Upper lobe of left lung (tissue), 6 donors: ENCODE measurements around the gene EIF3M. TPM values are rescaled to one million over a fixed set of nuclear protein-coding genes. Genes with fewer than 3 reads are reported as not detected.
A peak's percentile ranks its signal among the peaks of the same experiment; 100 is the strongest.

Experiments used
- ATAC-seq, 2 donors: fragments of 200-7000 bp; cut with Tn5 transposase; one replicate each; pipeline ENCODE4 v1.9.1; 2022; ENCODE audit warnings: mild to moderate bottlenecking in 2 of 2, moderate library complexity in 2 of 2; ENCODE audit not compliant: low FRiP score in 2 of 2
- DNase-seq, 2 donors: peaks; one replicate each; pipeline ENCODE4 v3.0.0-alpha.2; 2019 to 2020
- H3K27ac ChIP-seq, 4 donors: fragments of 200-600 bp; sonication (generic); one replicate each; pipeline ENCODE4 v1.5.1; 2016 to 2019
- H3K27me3 ChIP-seq, 4 donors: fragments of 200-600 bp; sonication (generic); one replicate each; pipeline ENCODE4 v1.5.1; 2017 to 2019
- H3K36me3 ChIP-seq, 4 donors: fragments of 200-600 bp; sonication (generic); one replicate each; pipeline ENCODE4 v1.5.1; 2016 to 2019
- H3K4me1 ChIP-seq, 4 donors: fragments of 200-600 bp; sonication (generic); one replicate each; pipeline ENCODE4 v1.5.1; 2018 to 2019
- H3K4me3 ChIP-seq, 4 donors: fragments of 200-600 bp; sonication (generic); one replicate each; pipeline ENCODE4 v1.5.1; 2017 to 2019; ENCODE audit warnings: mild to moderate bottlenecking in 2 of 4, moderate library complexity in 1 of 4
- H3K9me3 ChIP-seq, 4 donors: fragments of 200-600 bp; sonication (generic); one replicate each; pipeline ENCODE4 v1.5.1; 2018 to 2019
- EP300 ChIP-seq, 4 donors: sonication (generic); formaldehyde crosslinking; IDR thresholded peaks; one replicate each; pipeline ENCODE4 v1.5.1; 2017; ENCODE audit warnings: antibody characterized with exemption in 4 of 4, control low read depth in 2 of 4
- POLR2A ChIP-seq, 4 donors: fragments of 450-650 bp; IDR thresholded peaks; one replicate each; pipeline ENCODE4 v1.5.1; 2016 to 2017; ENCODE audit warnings: antibody characterized with exemption in 4 of 4, mild to moderate bottlenecking in 2 of 4
- POLR2AphosphoS5 ChIP-seq, 2 donors: sonication (generic); formaldehyde crosslinking; IDR thresholded peaks; one replicate each; pipeline ENCODE4 v1.5.1; 2017; ENCODE audit warnings: antibody characterized with exemption in 2 of 2
- WGBS, 2 donors: methylation state at CpG; one replicate each; pipeline ENCODE4 v1.1.5; 2017 to 2018; 5-methylcytosine and 5-hydroxymethylcytosine counted together
- total RNA-seq, 6 donors: library from RNA; depleted of rRNA in 4 of 6; stranded (reverse); fragments of >200 nt in 4 of 6; gene quantifications; one replicate each; pipeline versions ENCODE4 v1.1.0 to v1.2.1, GENCODE V29; 2016 to 2021
- TF ChIP-seq, protein P1 (sequence below), 6 experiments: fragments of 450-650 bp in 4 of 6; fragments of 200-600 bp in 2 of 6; sonication (generic) in 2 of 6; IDR thresholded peaks; one replicate each; pipeline ENCODE4 v1.5.1; 2016 to 2019; ENCODE audit warnings: antibody characterized with exemption in 6 of 6
- donor health status: DM: no; HTN: no; CAD: no; lungs with moderate emphysema.
- donor health status: DM: no; HTN: yes; CAD: no; lungs with severe emphysema.

Gene EIF3M
- 100 to 1,000 TPM in 5 of 6 donors, 10 to 100 TPM in 1; 81.7 to 271 (median 155) TPM for total RNA-seq

DNA sequence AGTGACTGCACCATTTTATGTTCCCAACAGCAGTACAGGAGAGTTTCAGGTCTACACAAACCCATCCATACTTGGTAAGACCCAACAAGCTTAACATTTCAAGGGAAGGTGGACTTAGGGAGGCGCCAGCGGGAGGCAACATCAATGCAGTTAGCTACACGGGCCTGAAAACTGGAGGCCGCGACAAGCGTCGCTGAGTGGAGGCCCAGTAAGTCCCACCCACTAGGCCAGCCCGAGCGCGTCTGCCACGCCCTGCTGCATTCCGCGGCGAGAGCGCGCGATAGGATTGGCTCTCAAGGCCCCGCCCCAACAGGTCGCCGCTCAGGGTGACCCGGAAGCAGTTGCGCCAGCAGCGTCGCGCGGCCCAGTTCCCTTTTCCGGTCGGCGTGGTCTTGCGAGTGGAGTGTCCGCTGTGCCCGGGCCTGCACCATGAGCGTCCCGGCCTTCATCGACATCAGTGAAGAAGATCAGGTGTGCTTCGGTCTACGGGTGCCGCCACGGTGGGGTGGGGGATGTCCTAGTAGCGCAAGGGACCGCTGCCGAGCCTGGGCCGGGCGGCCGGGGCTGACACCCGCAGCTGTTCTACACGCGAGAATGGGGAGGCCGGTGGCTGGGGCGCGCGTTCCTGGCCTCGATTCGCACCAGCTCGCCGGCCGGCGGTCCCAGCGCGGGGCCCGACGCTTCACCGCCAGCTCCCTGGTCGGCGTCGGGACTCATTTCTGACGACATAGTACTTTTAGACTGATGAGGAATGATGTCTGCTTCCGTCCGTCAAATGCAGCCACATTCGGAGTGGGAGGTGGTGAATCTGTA, at the start of gene EIF3M:
TSS of gene EIF3M (plus strand) at position 373 of the 813 bp plus-strand sequence. CDS start at position 430, 57 bp downstream.
- no peaks in the 10 kb centered on the region for H3K27me3 ChIP-seq
- peaks cover 11 to 27% (median 19%) of the 10 kb centered on the region in 4 donors for H3K4me1 ChIP-seq
- peak; percentile 97 to 98 for DNase-seq
- TF ChIP-seq EP300 (IDR thresholded peaks at IDR 0.05) = peak in 1 of 4 donors; percentile 58
- TF ChIP-seq, protein P1, sequence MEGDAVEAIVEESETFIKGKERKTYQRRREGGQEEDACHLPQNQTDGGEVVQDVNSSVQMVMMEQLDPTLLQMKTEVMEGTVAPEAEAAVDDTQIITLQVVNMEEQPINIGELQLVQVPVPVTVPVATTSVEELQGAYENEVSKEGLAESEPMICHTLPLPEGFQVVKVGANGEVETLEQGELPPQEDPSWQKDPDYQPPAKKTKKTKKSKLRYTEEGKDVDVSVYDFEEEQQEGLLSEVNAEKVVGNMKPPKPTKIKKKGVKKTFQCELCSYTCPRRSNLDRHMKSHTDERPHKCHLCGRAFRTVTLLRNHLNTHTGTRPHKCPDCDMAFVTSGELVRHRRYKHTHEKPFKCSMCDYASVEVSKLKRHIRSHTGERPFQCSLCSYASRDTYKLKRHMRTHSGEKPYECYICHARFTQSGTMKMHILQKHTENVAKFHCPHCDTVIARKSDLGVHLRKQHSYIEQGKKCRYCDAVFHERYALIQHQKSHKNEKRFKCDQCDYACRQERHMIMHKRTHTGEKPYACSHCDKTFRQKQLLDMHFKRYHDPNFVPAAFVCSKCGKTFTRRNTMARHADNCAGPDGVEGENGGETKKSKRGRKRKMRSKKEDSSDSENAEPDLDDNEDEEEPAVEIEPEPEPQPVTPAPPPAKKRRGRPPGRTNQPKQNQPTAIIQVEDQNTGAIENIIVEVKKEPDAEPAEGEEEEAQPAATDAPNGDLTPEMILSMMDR (IDR thresholded peaks at IDR 0.05) = peak in 2 of 6 experiments; percentile 7 to 13
- TF ChIP-seq POLR2AphosphoS5 (IDR thresholded peaks at IDR 0.05) = peak; percentile 87 to 96
- peak in 2 of 4 donors; percentile 80 to 90 for TF ChIP-seq POLR2A (IDR thresholded peaks at IDR 0.05)
- H3K4me3 ChIP-seq = peak within 1 kb of the TSS; percentile 62 to 91 (median 72)
- H3K36me3 ChIP-seq = peaks cover 0 to 5% (median under 1%) of the 10 kb centered on the region in 4 donors
- peaks cover 0 to 6% (median 0%) of the 10 kb centered on the region in 4 donors for H3K9me3 ChIP-seq
- peak within 1 kb of the TSS; percentile 81 to 88 (median 87) for H3K27ac ChIP-seq
- 1 to 3% methylated on average over 21 to 36 of the region's 70 CpGs for WGBS, 2 donors
- ATAC-seq = peak; percentile 100

DNA sequence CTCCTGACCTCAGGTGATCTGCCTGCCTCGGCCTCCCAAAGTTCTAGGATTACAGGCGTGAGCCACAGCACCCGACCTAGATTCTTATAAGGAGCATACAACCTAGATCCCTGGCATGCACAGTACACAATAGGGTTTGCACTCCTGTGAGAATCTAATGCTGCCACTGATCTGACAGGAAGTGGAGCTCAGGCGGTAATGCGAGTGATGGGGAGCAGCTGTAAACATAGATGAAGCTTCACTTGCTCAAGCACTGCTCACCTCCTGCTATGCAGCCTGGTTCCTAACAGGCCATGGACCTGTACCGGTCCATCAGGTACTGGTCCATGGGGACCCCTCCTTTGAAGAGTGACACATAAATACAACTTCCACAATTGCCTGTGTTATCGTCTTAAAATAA, 44.8 kb upstream of the EIF3M start:
- DNase-seq (no peak), ATAC-seq (no peak)
- Histone ChIP-seq H3K27me3 (no peaks in the 10 kb centered on the region), H3K4me3 (no peak overlapping the region), H3K4me1 (no peaks in the 10 kb centered on the region), H3K9me3 (no peaks in the 10 kb centered on the region), H3K27ac (no peak overlapping the region), H3K36me3 (no peaks in the 10 kb centered on the region)
- WGBS, 2 donors = 83 to 93% methylated on average over 7 of the region's 7 CpGs
- TF ChIP-seq, protein P1 (IDR thresholded peaks at IDR 0.05) = no peak
- no peak for TF ChIP-seq POLR2A (IDR thresholded peaks at IDR 0.05)
- no peak for TF ChIP-seq POLR2AphosphoS5 (IDR thresholded peaks at IDR 0.05)
- TF ChIP-seq EP300 (IDR thresholded peaks at IDR 0.05) = no peak

DNA sequence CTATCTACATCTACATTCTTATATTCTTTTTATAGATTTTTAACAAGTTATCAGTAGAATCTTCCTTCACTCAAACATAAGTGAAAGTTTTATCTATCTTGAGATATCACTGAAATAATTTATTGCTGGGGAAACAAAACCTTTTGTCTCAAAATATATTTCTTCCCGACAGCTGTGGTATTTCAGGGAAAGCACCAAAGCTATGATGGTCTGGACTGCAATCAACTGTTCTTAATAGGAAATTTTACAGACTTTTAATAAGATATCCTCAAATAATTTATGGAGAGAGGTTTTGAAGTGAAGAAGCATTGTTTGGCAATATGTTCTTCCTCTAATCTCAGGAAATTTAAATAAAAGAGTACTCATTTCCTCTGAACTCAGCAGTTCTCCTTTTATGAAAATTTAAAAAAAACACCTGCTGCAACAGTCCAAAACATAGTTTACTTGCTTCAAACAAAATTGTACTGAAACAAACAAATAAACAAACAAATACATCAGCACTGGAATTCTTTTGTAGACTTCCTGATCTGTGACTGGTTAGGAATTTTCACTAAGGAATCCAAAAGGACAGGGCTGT, 33.9 kb upstream of the EIF3M start:
- no peak overlapping the region for H3K4me3 ChIP-seq
- H3K27ac ChIP-seq = no peak overlapping the region
- no peaks in the 10 kb centered on the region for H3K9me3 ChIP-seq
- TF ChIP-seq POLR2A (IDR thresholded peaks at IDR 0.05) (no peak), POLR2AphosphoS5 (IDR thresholded peaks at IDR 0.05) (no peak), EP300 (IDR thresholded peaks at IDR 0.05) (no peak)
- TF ChIP-seq, protein P1 (IDR thresholded peaks at IDR 0.05) = no peak
- H3K27me3 ChIP-seq = no peaks in the 10 kb centered on the region
- no peaks in the 10 kb centered on the region for H3K4me1 ChIP-seq
- ATAC-seq (no peak), DNase-seq (no peak)
- no peaks in the 10 kb centered on the region for H3K36me3 ChIP-seq
- 44 to 46% methylated on average over 1 of the region's 1 CpG for WGBS, 2 donors

DNA sequence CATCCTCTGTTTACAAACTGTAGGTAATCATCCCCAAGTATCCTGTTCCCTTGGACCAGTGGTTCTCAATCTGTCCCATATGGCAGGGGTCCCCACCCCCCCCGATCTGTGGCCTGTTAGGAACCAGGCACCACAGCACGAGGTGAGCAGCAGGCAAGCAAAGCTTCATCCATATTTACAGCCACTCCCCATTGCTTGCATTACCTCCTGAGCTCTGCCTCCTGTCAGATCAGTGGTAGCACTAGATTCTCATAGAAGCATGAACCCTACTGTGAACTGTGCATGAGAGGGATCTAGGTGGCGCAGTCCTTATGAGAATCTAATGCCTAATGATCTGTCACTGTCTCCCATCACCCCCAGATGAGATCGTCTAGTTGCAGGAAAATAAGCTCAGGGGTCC, 33.4 kb upstream of the EIF3M start:
- TF ChIP-seq POLR2AphosphoS5 (IDR thresholded peaks at IDR 0.05) (no peak), POLR2A (IDR thresholded peaks at IDR 0.05) (no peak)
- Histone ChIP-seq H3K9me3 (no peaks in the 10 kb centered on the region), H3K4me3 (no peak overlapping the region), H3K27ac (no peak overlapping the region), H3K4me1 (no peaks in the 10 kb centered on the region), H3K27me3 (no peaks in the 10 kb centered on the region), H3K36me3 (no peaks in the 10 kb centered on the region)
- 86 to 87% methylated on average over 4 of the region's 4 CpGs for WGBS, 2 donors
- DNase-seq = no peak
- ATAC-seq = no peak

DNA sequence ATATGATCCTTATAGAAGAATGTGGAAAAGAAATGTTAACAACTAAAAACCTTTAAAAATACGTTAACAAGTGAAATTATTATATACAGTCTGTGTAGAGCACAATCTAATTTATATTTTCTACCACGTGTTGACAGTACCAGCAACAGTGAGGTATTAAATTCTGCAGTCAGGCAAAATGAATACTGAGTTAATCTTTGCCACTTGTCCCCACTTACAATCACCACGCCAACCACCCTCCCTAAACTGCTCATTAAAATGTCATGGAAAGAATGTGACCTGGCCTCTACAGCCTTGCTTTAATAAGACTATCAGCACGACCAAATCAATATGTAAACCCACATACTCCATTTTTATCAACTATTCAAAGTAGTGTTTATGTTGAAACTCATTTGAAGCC, 28.5 kb upstream of the EIF3M start:
- no peaks in the 10 kb centered on the region for H3K4me1 ChIP-seq
- ATAC-seq = no peak

More for the DNA sequence above, 28.5 kb upstream of the EIF3M start:
- no peaks in the 10 kb centered on the region for H3K27me3 ChIP-seq
- DNase-seq = no peak
- H3K27ac ChIP-seq = no peak overlapping the region
- H3K4me3 ChIP-seq = no peak overlapping the region
- H3K36me3 ChIP-seq = no peaks in the 10 kb centered on the region
- 40 to 51% methylated on average over 4 of the region's 4 CpGs for WGBS, 2 donors
- TF ChIP-seq, protein P1 (IDR thresholded peaks at IDR 0.05) = no peak
- TF ChIP-seq EP300 (IDR thresholded peaks at IDR 0.05) (no peak), POLR2AphosphoS5 (IDR thresholded peaks at IDR 0.05) (no peak), POLR2A (IDR thresholded peaks at IDR 0.05) (no peak)
- H3K9me3 ChIP-seq = no peaks in the 10 kb centered on the region
